Neural crest cell (in vitro differentiated cells): Measurements from ENCODE around the gene AP3B2. TPM values are rescaled to one million over a fixed set of nuclear protein-coding genes. Genes with fewer than 3 reads are reported as not detected.

Experiments
- DNase-seq: peaks from one replicate; pipeline ENCODE4 v3.0.0; 2021; ENCODE audit warnings: low read depth, mixed read lengths, low spot score
- H3K27ac Mint-ChIP-seq: one replicate; pipeline ENCODE4 v1.8.0; 2021; ENCODE audit warnings: mild to moderate bottlenecking, mixed read lengths; ENCODE audit not compliant: unreplicated experiment
- H3K27me3 Mint-ChIP-seq: 2 replicates; pipeline ENCODE4 v1.8.0; 2021; ENCODE audit warnings: low read depth, mild to moderate bottlenecking, mixed read lengths
- H3K36me3 Mint-ChIP-seq: 2 replicates; pipeline ENCODE4 v1.8.0; 2021; ENCODE audit warnings: low read depth, mild to moderate bottlenecking, mixed read lengths
- H3K4me1 Mint-ChIP-seq: 2 replicates; pipeline ENCODE4 v1.8.0; 2021; ENCODE audit warnings: mixed read lengths
- H3K4me3 Mint-ChIP-seq: one replicate; pipeline ENCODE4 v1.8.0; 2021; ENCODE audit warnings: mild to moderate bottlenecking, mixed read lengths
- H3K9me3 Mint-ChIP-seq: 2 replicates; pipeline ENCODE4 v1.8.0; 2021; ENCODE audit warnings: mixed read lengths
- total RNA-seq: library from RNA; stranded (reverse); gene quantifications from 2 replicates; pipeline ENCODE4 v1.2.1, GENCODE V29; 2021
- TF ChIP-seq, protein P1 (sequence below): fragments of 200-600 bp; sonication (generic); conservative IDR thresholded peaks from 2 replicates; pipeline ENCODE4 v1.5.0; 2021; ENCODE audit warnings: antibody characterized with exemption, mild to moderate bottlenecking

Gene AP3B2
- total RNA-seq, 1 donor from 2014 or later: 20.0 TPM

DNA sequence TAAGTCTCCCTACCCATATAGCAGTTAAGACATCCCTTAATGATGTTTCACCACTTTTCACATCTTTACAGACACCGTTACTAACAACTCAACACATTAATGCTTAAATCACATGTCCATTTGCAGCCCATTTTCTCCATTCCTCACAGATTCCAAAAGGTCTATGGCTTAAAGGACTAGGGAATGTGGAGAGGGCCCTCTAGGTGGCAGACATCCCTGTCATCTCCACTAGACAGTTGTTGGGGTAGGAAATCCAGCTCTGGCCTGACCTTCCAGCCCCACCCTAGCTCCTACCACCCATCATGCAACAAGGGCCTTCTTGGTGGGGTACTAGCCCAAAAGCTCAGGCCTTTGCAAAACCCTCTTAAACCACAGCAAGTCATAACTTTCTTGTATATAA is 87.7 kb downstream of the AP3B2 start:
- peaks cover 3% of the 10 kb centered on the region for H3K9me3 Mint-ChIP-seq
- H3K4me3 Mint-ChIP-seq: no peak overlapping the region
- no peak overlapping the region for H3K27ac Mint-ChIP-seq
- TF ChIP-seq, protein P1, sequence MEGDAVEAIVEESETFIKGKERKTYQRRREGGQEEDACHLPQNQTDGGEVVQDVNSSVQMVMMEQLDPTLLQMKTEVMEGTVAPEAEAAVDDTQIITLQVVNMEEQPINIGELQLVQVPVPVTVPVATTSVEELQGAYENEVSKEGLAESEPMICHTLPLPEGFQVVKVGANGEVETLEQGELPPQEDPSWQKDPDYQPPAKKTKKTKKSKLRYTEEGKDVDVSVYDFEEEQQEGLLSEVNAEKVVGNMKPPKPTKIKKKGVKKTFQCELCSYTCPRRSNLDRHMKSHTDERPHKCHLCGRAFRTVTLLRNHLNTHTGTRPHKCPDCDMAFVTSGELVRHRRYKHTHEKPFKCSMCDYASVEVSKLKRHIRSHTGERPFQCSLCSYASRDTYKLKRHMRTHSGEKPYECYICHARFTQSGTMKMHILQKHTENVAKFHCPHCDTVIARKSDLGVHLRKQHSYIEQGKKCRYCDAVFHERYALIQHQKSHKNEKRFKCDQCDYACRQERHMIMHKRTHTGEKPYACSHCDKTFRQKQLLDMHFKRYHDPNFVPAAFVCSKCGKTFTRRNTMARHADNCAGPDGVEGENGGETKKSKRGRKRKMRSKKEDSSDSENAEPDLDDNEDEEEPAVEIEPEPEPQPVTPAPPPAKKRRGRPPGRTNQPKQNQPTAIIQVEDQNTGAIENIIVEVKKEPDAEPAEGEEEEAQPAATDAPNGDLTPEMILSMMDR: no peak
- no peak for DNase-seq
- H3K36me3 Mint-ChIP-seq: no peaks in the 10 kb centered on the region
- H3K4me1 Mint-ChIP-seq: no peaks in the 10 kb centered on the region
- H3K27me3 Mint-ChIP-seq: peaks cover 19% of the 10 kb centered on the region

- Mint-ChIP-seq H3K9me3 (no peaks in the 10 kb centered on the region), H3K4me3 (no peak overlapping the region), H3K27me3 (peaks cover 40% of the 10 kb centered on the region), H3K27ac (no peak overlapping the region), H3K4me1 (no peaks in the 10 kb centered on the region), H3K36me3 (no peaks in the 10 kb centered on the region)
- TF ChIP-seq, protein P1: no peak
- no peak for DNase-seq
These were observed 95.9 kb downstream of the AP3B2 start for GRCh38 chr15:82613747-82614146.

- Mint-ChIP-seq H3K27me3 (peaks cover 29% of the 10 kb centered on the region), H3K4me3 (no peak overlapping the region), H3K27ac (no peak overlapping the region), H3K36me3 (no peaks in the 10 kb centered on the region), H3K9me3 (no peaks in the 10 kb centered on the region), H3K4me1 (no peaks in the 10 kb centered on the region)
- no peak for DNase-seq
- TF ChIP-seq, protein P1: no peak
These were observed 98.3 kb downstream of the AP3B2 start for GRCh38 chr15:82611348-82611747.

Other genes starting within 250 kb of the AP3B2 start
- gene RPS17, start 169.4 kb downstream of the AP3B2 start, total RNA-seq: 2,069 and 2,072 TPM in 2 replicates
- 0.72 and 0.84 TPM in 2 replicates for gene CPEB1, start 62.5 kb downstream of the AP3B2 start, total RNA-seq
- 0.05 TPM in 1 of 2 replicates, not detected in the other for gene FSD2, start 96.2 kb upstream of the AP3B2 start, total RNA-seq
- 5.8 and 6.3 TPM in 2 replicates for gene WHAMM, start 99.8 kb upstream of the AP3B2 start, total RNA-seq
- gene HOMER2, start 242.8 kb upstream of the AP3B2 start, total RNA-seq: 17.6 and 18.7 TPM in 2 replicates